KMS-11 (cell line): ENCODE measurements around the gene SLC25A48.

Experiments used
- H2AFZ ChIP-seq: fragments of 200-600 bp; sonication (generic); 2 replicates; pipeline ENCODE4 v1.6.1; 2016; ENCODE audit warnings: antibody characterized with exemption, mixed run types, low read depth
- H3K27ac ChIP-seq: fragments of 200-600 bp; sonication (generic); 2 replicates; pipeline ENCODE4 v1.6.1; 2016; ENCODE audit warnings: mild to moderate bottlenecking, mixed run types
- H3K27me3 ChIP-seq: fragments of 200-600 bp; sonication (generic); 2 replicates; pipeline ENCODE4 v1.6.1; 2017; ENCODE audit warnings: mild to moderate bottlenecking, low read depth, mixed run types, moderate library complexity; ENCODE audit not compliant: insufficient read depth
- H3K36me3 ChIP-seq: fragments of 200-600 bp; sonication (generic); 2 replicates; pipeline ENCODE4 v1.6.1; 2017; ENCODE audit warnings: mild to moderate bottlenecking, mixed run types; ENCODE audit not compliant: insufficient read depth
- H3K4me1 ChIP-seq: fragments of 200-600 bp; sonication (generic); 2 replicates; pipeline ENCODE4 v1.6.1; 2016; ENCODE audit warnings: mild to moderate bottlenecking, low read depth, mixed run types; ENCODE audit not compliant: poor library complexity, severe bottlenecking
- H3K4me2 ChIP-seq: fragments of 200-600 bp; sonication (generic); 2 replicates; pipeline ENCODE4 v1.7.0; 2016; ENCODE audit warnings: mild to moderate bottlenecking, mixed run types
- H3K4me3 ChIP-seq: fragments of 200-600 bp; sonication (generic); IDR thresholded peaks from 2 replicates; pipeline ENCODE4 v1.6.1; 2017; ENCODE audit warnings: low read depth, low read length, mixed read lengths; ENCODE audit not compliant: insufficient read depth
- H3K79me2 ChIP-seq: fragments of 200-600 bp; sonication (generic); 2 replicates; pipeline ENCODE4 v1.6.1; 2016; ENCODE audit warnings: low read depth, mixed run types; ENCODE audit not compliant: insufficient read depth
- H3K9ac ChIP-seq: fragments of 200-600 bp; sonication (generic); 2 replicates; pipeline ENCODE4 v1.6.1; 2016; ENCODE audit warnings: mild to moderate bottlenecking, mixed run types
- H4K20me1 ChIP-seq: fragments of 200-600 bp; sonication (generic); 2 replicates; pipeline ENCODE4 v1.6.1; 2016; ENCODE audit warnings: mild to moderate bottlenecking, mixed run types; ENCODE audit not compliant: insufficient read depth
- CTCF ChIP-seq: fragments of 200-600 bp; sonication (generic); conservative IDR thresholded peaks from 2 replicates; pipeline ENCODE4 v1.6.1; 2017; ENCODE audit warnings: low read depth, mild to moderate bottlenecking, antibody characterized with exemption, low read length, moderate library complexity, mixed read lengths

SLC25A48 gene

GRCh38 chr5:135869276-135869675 is 34.8 kb downstream of the SLC25A48 start:
- H3K27me3 ChIP-seq: no peaks in the 10 kb centered on the region
- H3K9ac ChIP-seq: no peak overlapping the region

GRCh38 chr5:135869935-135870334 is 35.5 kb downstream of the SLC25A48 start:
- no peak for TF ChIP-seq CTCF
- Histone ChIP-seq H3K4me3 (no peak overlapping the region), H2AFZ (no peak overlapping the region), H3K27ac (no peak overlapping the region), H3K79me2 (no peaks in the 10 kb centered on the region), H3K9ac (no peak overlapping the region), H4K20me1 (no peaks in the 10 kb centered on the region), H3K36me3 (no peaks in the 10 kb centered on the region), H3K27me3 (no peaks in the 10 kb centered on the region), H3K4me2 (no peak overlapping the region), H3K4me1 (no peaks in the 10 kb centered on the region)

More at GRCh38 chr5:135869276-135869675, 34.8 kb downstream of the SLC25A48 start:
- Histone ChIP-seq H2AFZ (no peak overlapping the region), H3K36me3 (no peaks in the 10 kb centered on the region), H3K4me3 (no peak overlapping the region), H4K20me1 (no peaks in the 10 kb centered on the region), H3K27ac (no peak overlapping the region), H3K79me2 (no peaks in the 10 kb centered on the region), H3K4me1 (no peaks in the 10 kb centered on the region), H3K4me2 (no peak overlapping the region)
- no peak for TF ChIP-seq CTCF

- H3K79me2 ChIP-seq: no peaks in the 10 kb centered on the region
- no peak overlapping the region for H2AFZ ChIP-seq
- no peaks in the 10 kb centered on the region for H3K36me3 ChIP-seq
- H3K27me3 ChIP-seq: no peaks in the 10 kb centered on the region
- H3K4me3 ChIP-seq: no peak overlapping the region
- H4K20me1 ChIP-seq: no peaks in the 10 kb centered on the region
- H3K9ac ChIP-seq: no peak overlapping the region
- no peak overlapping the region for H3K27ac ChIP-seq
- TF ChIP-seq CTCF: no peak
- no peak overlapping the region for H3K4me2 ChIP-seq
- H3K4me1 ChIP-seq: no peaks in the 10 kb centered on the region
These were observed 36.9 kb downstream of the SLC25A48 start for GRCh38 chr5:135871268-135871915.

GRCh38 chr5:135873831-135874230 is 39.4 kb downstream of the SLC25A48 start:
- Histone ChIP-seq H2AFZ (no peak overlapping the region), H4K20me1 (no peaks in the 10 kb centered on the region), H3K79me2 (no peaks in the 10 kb centered on the region), H3K4me1 (no peaks in the 10 kb centered on the region), H3K27me3 (no peaks in the 10 kb centered on the region), H3K4me2 (no peak overlapping the region), H3K27ac (no peak overlapping the region), H3K36me3 (no peaks in the 10 kb centered on the region), H3K4me3 (no peak overlapping the region), H3K9ac (no peak overlapping the region)
- no peak for TF ChIP-seq CTCF
